A673 (cell line): ENCODE results near the gene CERK.

ENCODE experiments used
- CTCF ChIP-seq: fragments of 300-800, 200-600 bp; sonication (generic); conservative IDR thresholded peaks from 2 replicates; pipeline ENCODE4 v1.5.1; 2017; ENCODE audit warnings: low read depth, mild to moderate bottlenecking, antibody characterized with exemption, low read length, moderate library complexity, mixed read lengths
- EZH2 ChIP-seq: fragments of 200-600 bp; sonication (generic); IDR thresholded peaks from 2 replicates; pipeline ENCODE4 v1.6.1; 2017; ENCODE audit warnings: borderline replicate concordance, low read depth, mild to moderate bottlenecking, mixed read lengths, antibody characterized with exemption, low read length; ENCODE audit not compliant: poor library complexity, severe bottlenecking

GRCh38 chr22:46750863-46751443 lies 12.9 kb upstream of the CERK start:
- TF ChIP-seq CTCF = no peak
- no peak for TF ChIP-seq EZH2
